Chondrocyte (in vitro differentiated cells): ENCODE data around the gene MCU. TPM values are rescaled to one million over a fixed set of nuclear protein-coding genes. Genes with fewer than 3 reads are reported as not detected.
"Not testable (repeated sequence)": the region's sequence is repeated elsewhere in the genome, so short reads cannot be mapped to it uniquely, and the experiment has no call there.

ENCODE experiments used
- DNase-seq: peaks from one replicate; pipeline ENCODE4 v3.0.0; 2021; ENCODE audit warnings: mixed read lengths, low spot score
- H3K27ac Mint-ChIP-seq: one replicate; pipeline ENCODE4 v1.8.0; 2021; ENCODE audit warnings: mild to moderate bottlenecking, moderate library complexity, mixed read lengths; ENCODE audit not compliant: unreplicated experiment
- H3K27me3 Mint-ChIP-seq: 2 replicates; pipeline ENCODE4 v1.8.0; 2021; ENCODE audit warnings: low read depth, mixed read lengths
- H3K36me3 Mint-ChIP-seq: 2 replicates; pipeline ENCODE4 v1.8.0; 2021; ENCODE audit warnings: low read depth, mixed read lengths
- H3K4me1 Mint-ChIP-seq: 2 replicates; pipeline ENCODE4 v1.8.0; 2021; ENCODE audit warnings: low read depth, mild to moderate bottlenecking, mixed read lengths
- H3K4me3 Mint-ChIP-seq: one replicate; pipeline ENCODE4 v1.8.0; 2021; ENCODE audit warnings: mild to moderate bottlenecking, moderate library complexity, mixed read lengths; ENCODE audit not compliant: unreplicated experiment
- H3K9me3 Mint-ChIP-seq: 2 replicates; pipeline ENCODE4 v1.8.0; 2021; ENCODE audit warnings: low read depth, mixed read lengths
- CTCF ChIP-seq: fragments of 200-600 bp; sonication (generic); IDR thresholded peaks from 2 replicates; pipeline ENCODE4 v1.5.0; 2021; ENCODE audit warnings: antibody characterized with exemption, mild to moderate bottlenecking, moderate library complexity
- total RNA-seq: library from RNA; stranded (reverse); gene quantifications from 3 replicates; pipeline ENCODE4 v1.2.1, GENCODE V29; 2021

MCU gene
- total RNA-seq, 1 donor from 2014 or later = 51.8 TPM

DNA sequence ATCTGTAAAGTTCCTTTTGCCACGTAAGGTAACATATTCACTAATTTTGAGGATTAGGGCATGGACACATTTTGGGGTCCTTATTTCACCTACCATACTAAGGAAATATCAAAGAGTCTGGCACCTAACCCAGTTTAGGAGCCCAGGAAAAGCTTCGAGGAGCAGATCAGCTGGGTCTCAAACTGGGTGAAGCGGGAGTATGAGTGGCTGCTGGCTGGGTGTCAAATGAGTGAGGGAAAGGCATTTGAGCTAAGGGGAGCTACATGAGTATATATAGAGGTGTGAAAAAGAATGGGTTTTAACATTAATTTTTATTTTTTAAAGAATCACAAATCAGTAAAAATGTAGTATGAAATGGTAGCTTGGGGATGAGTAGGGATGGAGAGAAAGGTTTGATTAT lies 71.3 kb downstream of the MCU start:
- no peak for TF ChIP-seq CTCF
- Mint-ChIP-seq H3K4me1 (peaks cover 46% of the 10 kb centered on the region), H3K4me3 (no peak overlapping the region), H3K9me3 (peaks cover 3% of the 10 kb centered on the region), H3K27me3 (no peaks in the 10 kb centered on the region), H3K36me3 (no peaks in the 10 kb centered on the region), H3K27ac (peak overlapping the region; percentile 81)
- DNase-seq = no peak

DNA sequence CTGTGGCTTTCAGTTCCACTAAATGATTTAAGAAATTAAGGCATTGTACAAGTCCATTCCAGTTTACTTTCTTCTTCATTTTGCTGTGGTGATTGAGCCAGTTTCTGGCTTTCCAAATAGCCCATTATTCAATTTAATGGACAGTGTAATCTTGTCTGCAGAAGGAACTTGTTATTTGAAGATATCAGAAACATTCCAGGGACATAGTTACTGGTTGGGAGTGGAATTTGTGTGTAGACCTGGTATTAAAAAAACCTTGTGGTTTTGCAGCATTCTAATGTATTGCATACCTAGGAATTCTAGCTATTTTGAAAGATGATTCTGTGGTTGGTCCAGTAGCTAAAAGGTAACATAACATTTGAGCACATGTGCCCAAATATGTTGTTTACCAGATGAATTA lies 72.2 kb downstream of the MCU start:
- no peak for DNase-seq
- Mint-ChIP-seq H3K4me1 (peaks cover 46% of the 10 kb centered on the region), H3K4me3 (no peak overlapping the region), H3K27me3 (no peaks in the 10 kb centered on the region), H3K36me3 (no peaks in the 10 kb centered on the region), H3K9me3 (peaks cover 3% of the 10 kb centered on the region), H3K27ac (peak overlapping the region; percentile 81)
- no peak for TF ChIP-seq CTCF

DNA sequence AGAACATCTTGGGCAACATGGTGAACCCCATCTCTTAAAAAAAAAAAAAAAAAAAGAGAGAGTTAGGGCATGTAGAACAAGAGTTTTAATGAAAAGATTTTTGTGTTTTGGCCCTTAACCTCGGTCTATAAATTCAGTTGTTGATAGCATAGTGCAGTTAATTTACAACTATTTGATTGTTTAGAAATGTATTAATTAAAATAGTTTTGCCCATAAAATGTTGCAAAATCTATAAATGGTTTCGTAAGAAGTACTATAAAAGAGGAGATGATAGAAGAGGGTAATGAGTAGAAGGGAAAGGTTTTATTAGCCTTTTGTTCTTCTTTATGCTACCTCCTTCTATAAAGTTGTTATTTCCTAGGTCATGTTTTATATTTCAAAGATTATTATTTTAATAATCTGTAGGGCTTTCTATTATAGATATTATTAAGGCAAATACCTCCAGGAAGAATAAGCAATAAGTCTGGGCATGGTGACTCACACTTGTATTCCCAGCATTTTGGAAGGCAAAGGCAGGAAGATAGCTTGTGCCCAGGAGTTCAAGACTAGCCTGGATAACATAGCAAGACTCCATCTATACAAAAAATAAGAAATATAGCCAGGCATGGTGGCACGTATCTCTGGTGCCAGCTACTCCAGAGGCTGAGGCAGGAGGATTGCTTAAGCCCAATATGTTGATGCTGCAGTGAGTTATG lies 73.3 kb downstream of the MCU start:
- DNase-seq = no peak
- peaks cover 3% of the 10 kb centered on the region for H3K36me3 Mint-ChIP-seq
- H3K27ac Mint-ChIP-seq = peak overlapping the region; percentile 49
- peaks cover 3% of the 10 kb centered on the region for H3K9me3 Mint-ChIP-seq
- H3K4me3 Mint-ChIP-seq = no peak overlapping the region
- no peak for TF ChIP-seq CTCF
- no peaks in the 10 kb centered on the region for H3K27me3 Mint-ChIP-seq
- H3K4me1 Mint-ChIP-seq = peaks cover 46% of the 10 kb centered on the region

DNA sequence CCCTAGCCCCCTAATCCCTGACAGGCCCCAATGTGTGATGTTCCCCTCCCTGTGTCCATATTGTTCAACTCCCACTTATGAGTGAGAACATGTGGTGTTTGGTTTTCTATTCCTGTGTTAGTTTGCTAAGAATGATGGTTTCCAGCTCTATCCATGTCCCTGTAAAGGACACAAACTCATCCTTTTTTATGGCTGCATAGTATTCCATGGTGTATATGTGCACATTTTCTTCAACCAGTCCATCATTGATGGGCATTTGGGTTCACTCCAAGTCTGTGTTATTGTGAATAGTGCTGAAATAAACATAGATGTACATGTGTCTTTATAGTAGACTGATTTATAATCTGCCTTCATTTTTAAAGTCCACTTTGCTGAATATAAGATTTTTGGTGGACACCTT lies 79.3 kb downstream of the MCU start:
- H3K9me3 Mint-ChIP-seq = peaks cover 10% of the 10 kb centered on the region
- DNase-seq, H3K27ac Mint-ChIP-seq, H3K4me3 Mint-ChIP-seq, H3K4me1 Mint-ChIP-seq, H3K36me3 Mint-ChIP-seq, H3K27me3 Mint-ChIP-seq: not testable (repeated sequence)

GRCh38 chr10:72772031-72772430 lies 80.1 kb downstream of the MCU start:
- no peak overlapping the region for H3K4me3 Mint-ChIP-seq
- peaks cover 10% of the 10 kb centered on the region for H3K36me3 Mint-ChIP-seq
- H3K27me3 Mint-ChIP-seq = no peaks in the 10 kb centered on the region
- H3K4me1 Mint-ChIP-seq = no peaks in the 10 kb centered on the region
- H3K9me3 Mint-ChIP-seq = peaks cover 15% of the 10 kb centered on the region
- no peak overlapping the region for H3K27ac Mint-ChIP-seq
- no peak for DNase-seq
- TF ChIP-seq CTCF = no peak

DNA sequence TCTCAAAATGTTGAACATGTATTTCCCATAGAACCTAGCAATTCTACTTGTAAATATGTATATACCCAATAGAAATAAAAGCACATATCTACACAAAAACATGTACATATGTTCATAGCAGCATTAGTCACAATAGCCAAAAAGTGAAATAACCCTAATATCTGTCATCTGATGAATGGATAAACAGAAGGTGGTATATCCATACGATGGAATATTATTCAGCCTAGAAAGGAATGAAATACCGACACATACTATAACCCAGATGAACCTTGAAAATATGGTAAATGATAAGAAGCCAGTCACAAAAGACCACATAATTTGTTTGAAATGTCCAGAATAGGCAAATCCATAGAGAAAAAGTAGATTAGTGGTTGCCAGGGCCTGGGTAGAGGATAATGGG lies 87.9 kb downstream of the MCU start:
- H3K9me3 Mint-ChIP-seq = peaks cover 11% of the 10 kb centered on the region
- H3K4me1 Mint-ChIP-seq = peaks cover 33% of the 10 kb centered on the region
- no peaks in the 10 kb centered on the region for H3K27me3 Mint-ChIP-seq
- no peak overlapping the region for H3K4me3 Mint-ChIP-seq
- peaks cover 3% of the 10 kb centered on the region for H3K36me3 Mint-ChIP-seq
- no peak for DNase-seq
- no peak for TF ChIP-seq CTCF
- no peak overlapping the region for H3K27ac Mint-ChIP-seq
